Measurements from ENCODE around the gene PPP1R3C. TPM values are rescaled to one million over a fixed set of nuclear protein-coding genes. Genes with fewer than 3 reads are reported as not detected.

Gene PPP1R3C
- total RNA-seq, 1 donor from 2014 or later = 17.4 TPM

DNA sequence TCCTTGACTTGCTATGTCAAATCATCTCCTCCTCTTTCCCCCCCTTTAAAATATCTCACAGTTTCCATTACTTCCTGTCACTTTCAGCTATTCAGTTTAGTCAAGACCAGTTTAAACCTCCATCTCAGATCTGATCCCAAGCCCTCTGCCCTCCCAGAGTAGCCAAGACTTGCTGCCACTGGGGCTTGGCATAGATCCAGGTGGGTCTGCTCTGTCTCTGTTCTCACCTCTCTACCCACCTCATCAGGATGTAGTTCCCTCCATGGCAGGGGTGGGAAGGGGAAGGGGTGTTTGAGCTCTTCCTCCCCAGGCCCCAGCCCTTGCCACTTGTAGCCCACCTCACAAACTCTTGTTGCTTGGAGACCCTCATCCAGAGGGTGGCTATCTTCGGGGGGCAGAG is 22.0 kb downstream of the PPP1R3C start:
- FAIRE-seq (no peak), DNase-seq (ENCODE audit: low read depth) (no peak)
- Histone ChIP-seq H3K4me3 (ENCODE audit: low read depth, low read length) (no peak overlapping the region), H3K27me3 (ENCODE audit: control insufficient read depth, insufficient read depth, low read length) (no peaks in the 10 kb centered on the region), H3K36me3 (ENCODE audit: control insufficient read depth, insufficient read depth, low read length) (no peaks in the 10 kb centered on the region)
- TF ChIP-seq, protein P1, sequence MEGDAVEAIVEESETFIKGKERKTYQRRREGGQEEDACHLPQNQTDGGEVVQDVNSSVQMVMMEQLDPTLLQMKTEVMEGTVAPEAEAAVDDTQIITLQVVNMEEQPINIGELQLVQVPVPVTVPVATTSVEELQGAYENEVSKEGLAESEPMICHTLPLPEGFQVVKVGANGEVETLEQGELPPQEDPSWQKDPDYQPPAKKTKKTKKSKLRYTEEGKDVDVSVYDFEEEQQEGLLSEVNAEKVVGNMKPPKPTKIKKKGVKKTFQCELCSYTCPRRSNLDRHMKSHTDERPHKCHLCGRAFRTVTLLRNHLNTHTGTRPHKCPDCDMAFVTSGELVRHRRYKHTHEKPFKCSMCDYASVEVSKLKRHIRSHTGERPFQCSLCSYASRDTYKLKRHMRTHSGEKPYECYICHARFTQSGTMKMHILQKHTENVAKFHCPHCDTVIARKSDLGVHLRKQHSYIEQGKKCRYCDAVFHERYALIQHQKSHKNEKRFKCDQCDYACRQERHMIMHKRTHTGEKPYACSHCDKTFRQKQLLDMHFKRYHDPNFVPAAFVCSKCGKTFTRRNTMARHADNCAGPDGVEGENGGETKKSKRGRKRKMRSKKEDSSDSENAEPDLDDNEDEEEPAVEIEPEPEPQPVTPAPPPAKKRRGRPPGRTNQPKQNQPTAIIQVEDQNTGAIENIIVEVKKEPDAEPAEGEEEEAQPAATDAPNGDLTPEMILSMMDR (IDR thresholded peaks at IDR 0.05; ENCODE audit: insufficient read depth, low read length, severe bottlenecking) = no peak

DNA sequence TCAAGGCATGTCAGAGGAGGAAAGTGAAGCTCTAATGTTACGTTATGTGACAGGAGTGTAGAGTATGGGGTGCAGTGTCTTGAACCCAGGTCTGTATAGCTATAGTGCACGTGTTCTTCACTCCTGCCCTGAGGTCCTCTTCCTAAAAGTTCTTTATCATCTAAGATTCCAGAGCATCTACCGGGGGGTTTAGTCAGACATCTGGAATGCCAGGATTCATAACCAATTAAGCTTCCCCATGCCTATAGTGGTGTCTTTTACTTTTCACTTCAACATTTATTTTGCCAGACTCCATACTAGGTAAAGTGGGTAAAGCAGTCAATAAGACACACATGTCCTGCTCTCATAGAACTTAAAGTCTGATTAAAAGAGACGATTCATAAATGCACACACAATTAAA is 22.4 kb downstream of the PPP1R3C start:
- Histone ChIP-seq H3K36me3 (ENCODE audit: control insufficient read depth, insufficient read depth, low read length) (no peaks in the 10 kb centered on the region), H3K27me3 (ENCODE audit: control insufficient read depth, insufficient read depth, low read length) (no peaks in the 10 kb centered on the region), H3K4me3 (ENCODE audit: low read depth, low read length) (no peak overlapping the region)
- FAIRE-seq (no peak), DNase-seq (ENCODE audit: low read depth) (no peak)
- TF ChIP-seq, protein P1 (IDR thresholded peaks at IDR 0.05; ENCODE audit: insufficient read depth, low read length, severe bottlenecking) = no peak

DNA sequence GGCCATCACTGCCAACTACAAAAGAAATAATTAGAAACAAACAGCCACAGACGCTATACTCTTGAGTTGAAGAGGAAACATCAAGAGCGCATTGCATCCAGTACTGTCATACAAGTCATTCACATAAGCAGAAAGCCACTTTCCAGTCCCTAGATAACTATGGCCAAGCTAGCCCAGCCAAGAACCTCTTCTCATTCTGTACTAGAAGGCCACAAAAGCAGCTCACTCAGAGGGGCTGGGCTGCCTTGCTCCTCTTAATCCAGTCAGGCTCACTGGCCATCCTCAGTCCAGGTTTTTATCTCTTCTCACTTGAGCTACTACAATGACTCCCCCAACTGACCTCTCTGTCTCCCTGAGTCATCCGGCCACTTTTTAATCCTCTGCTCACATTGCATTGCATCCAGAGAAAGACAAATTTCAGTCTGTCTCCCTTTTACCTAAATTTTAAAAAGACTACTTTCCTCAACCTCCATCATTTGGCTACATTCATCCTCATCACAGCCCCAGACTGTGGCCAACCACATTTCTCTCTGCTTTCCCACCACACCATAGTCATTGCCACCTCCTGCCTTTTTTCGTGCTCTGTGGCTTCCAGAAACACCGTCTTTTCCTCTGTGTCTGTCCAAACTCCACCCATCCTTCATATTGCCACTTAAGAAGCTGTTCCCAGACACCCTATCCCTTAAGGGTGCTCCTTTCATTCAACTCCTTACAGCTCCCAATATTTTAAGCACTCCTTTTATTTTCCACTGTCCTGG is 25.0 kb downstream of the PPP1R3C start:
- TF ChIP-seq, protein P1 (IDR thresholded peaks at IDR 0.05; ENCODE audit: insufficient read depth, low read length, severe bottlenecking) = no peak
- FAIRE-seq (no peak), DNase-seq (ENCODE audit: low read depth) (no peak)
- Histone ChIP-seq H3K4me3 (ENCODE audit: low read depth, low read length) (no peak overlapping the region), H3K27me3 (ENCODE audit: control insufficient read depth, insufficient read depth, low read length) (no peaks in the 10 kb centered on the region), H3K36me3 (ENCODE audit: control insufficient read depth, insufficient read depth, low read length) (no peaks in the 10 kb centered on the region)

DNA sequence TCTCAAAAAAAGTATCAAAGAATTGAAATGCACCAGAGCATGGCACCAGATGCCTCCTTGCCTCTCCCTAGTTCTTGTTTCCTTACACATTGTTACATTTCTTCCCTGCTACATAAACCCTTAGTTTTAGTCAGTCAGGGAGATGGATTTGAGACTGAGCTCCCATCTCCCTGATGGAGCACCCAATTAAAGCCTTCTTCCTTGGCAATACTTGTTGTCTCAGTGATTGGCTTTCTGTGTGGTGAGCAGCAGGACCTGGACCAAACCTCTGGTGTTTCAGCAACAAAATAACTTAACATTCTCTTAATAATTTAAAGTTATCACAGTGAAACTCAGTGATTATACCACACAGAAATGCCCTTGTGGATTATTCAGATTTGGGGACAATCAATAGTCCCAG is 26.9 kb downstream of the PPP1R3C start:
- no peaks in the 10 kb centered on the region for H3K36me3 ChIP-seq (ENCODE audit: control insufficient read depth, insufficient read depth, low read length)
- no peak overlapping the region for H3K4me3 ChIP-seq (ENCODE audit: low read depth, low read length)
- DNase-seq (ENCODE audit: low read depth) (no peak), FAIRE-seq (no peak)
- TF ChIP-seq, protein P1 (IDR thresholded peaks at IDR 0.05; ENCODE audit: insufficient read depth, low read length, severe bottlenecking) = no peak
- no peaks in the 10 kb centered on the region for H3K27me3 ChIP-seq (ENCODE audit: control insufficient read depth, insufficient read depth, low read length)

DNA sequence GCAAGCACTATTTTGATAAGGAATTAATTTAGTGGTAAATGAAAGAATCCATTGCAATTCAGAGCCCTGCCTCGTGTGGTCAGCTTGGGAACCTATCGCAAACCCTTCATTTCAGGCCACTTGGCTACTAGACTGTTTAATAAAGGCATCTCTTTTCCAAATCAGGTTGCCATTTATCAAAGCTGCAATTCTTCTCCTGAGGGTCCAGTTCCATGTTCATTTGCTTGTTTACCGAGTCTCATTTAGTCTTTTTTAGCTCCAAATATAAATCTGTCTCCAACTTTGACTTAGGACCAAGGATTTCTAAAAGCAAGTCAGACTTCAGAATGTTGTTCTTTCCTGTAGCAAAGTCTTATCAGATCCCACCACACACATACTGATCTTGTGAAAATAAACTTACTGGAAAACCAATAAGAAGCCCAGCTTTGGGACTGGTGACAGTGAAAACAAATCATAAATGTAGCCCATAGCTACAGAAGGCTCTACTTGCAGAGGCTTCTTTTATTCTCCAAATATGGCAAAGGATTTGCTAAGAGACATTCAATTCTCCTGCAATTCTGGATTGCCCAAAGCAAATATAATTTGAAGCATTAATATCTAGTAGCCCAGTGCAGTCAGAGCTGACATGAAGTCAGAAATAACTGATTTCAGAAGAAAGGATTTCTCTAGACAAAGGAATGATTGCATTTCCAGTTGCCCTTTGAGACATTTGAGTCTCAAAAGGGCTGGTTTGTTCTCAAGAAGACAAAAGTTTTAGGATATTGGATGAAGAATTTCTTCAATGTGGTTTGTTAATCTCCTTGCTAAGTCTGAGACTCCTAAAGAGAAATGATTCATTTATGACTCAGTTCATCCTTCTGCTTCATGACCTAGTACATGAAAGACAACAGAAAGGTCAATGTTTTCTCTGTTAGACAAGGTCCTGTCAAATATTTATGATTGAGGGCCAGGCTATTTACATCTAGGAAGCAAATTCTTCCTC is 28.0 kb downstream of the PPP1R3C start:
- TF ChIP-seq, protein P1 (IDR thresholded peaks at IDR 0.05; ENCODE audit: insufficient read depth, low read length, severe bottlenecking) = peak; percentile 8
- DNase-seq (ENCODE audit: low read depth) (peak; percentile 89), FAIRE-seq (no peak)
- Histone ChIP-seq H3K36me3 (ENCODE audit: control insufficient read depth, insufficient read depth, low read length) (no peaks in the 10 kb centered on the region), H3K27me3 (ENCODE audit: control insufficient read depth, insufficient read depth, low read length) (no peaks in the 10 kb centered on the region), H3K4me3 (ENCODE audit: low read depth, low read length) (no peak overlapping the region)
